Measurements from ENCODE around the gene MGAT4B. TPM values are rescaled to one million over a fixed set of nuclear protein-coding genes. Genes with fewer than 3 reads are reported as not detected.

Gene MGAT4B
- total and polyA plus RNA-seq, 2 of the 13 experiments (the other 11 are each of a cell fraction or from before 2014, with no cell fraction given) = 93.5 to 130 TPM

GRCh38 chr5:179820483-179821297 is 14.0 kb upstream of the MGAT4B start, which contains the start of gene SQSTM1 (continued):
- TF ChIP-seq, protein P1, sequence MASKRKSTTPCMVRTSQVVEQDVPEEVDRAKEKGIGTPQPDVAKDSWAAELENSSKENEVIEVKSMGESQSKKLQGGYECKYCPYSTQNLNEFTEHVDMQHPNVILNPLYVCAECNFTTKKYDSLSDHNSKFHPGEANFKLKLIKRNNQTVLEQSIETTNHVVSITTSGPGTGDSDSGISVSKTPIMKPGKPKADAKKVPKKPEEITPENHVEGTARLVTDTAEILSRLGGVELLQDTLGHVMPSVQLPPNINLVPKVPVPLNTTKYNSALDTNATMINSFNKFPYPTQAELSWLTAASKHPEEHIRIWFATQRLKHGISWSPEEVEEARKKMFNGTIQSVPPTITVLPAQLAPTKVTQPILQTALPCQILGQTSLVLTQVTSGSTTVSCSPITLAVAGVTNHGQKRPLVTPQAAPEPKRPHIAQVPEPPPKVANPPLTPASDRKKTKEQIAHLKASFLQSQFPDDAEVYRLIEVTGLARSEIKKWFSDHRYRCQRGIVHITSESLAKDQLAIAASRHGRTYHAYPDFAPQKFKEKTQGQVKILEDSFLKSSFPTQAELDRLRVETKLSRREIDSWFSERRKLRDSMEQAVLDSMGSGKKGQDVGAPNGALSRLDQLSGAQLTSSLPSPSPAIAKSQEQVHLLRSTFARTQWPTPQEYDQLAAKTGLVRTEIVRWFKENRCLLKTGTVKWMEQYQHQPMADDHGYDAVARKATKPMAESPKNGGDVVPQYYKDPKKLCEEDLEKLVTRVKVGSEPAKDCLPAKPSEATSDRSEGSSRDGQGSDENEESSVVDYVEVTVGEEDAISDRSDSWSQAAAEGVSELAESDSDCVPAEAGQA (IDR thresholded peaks at IDR 0.05; ENCODE audit: low read depth) = no peak
- TF ChIP-seq, protein P1 (CRISPR knock-in tag; IDR thresholded peaks at IDR 0.05; ENCODE audit: borderline replicate concordance) = no peak
- TF ChIP-seq MZF1 (CRISPR knock-in tag; IDR thresholded peaks at IDR 0.05; ENCODE audit: borderline replicate concordance) (no peak), XRCC5 (optimal IDR thresholded peaks at IDR 0.05; ENCODE audit: low read length) (no peak), GATA4 (IDR thresholded peaks at IDR 0.05; ENCODE audit: borderline replicate concordance, low read depth) (peak; percentile 86), TARDBP (CRISPR knock-in tag; IDR thresholded peaks at IDR 0.05) (peak; percentile 10; the same call in 1 of the 2 replicates), ZKSCAN5 (CRISPR knock-in tag; IDR thresholded peaks at IDR 0.05) (no peak), ZNF160 (CRISPR knock-in tag; IDR thresholded peaks at IDR 0.05) (peak; percentile 44; the same call in 1 of the 2 replicates), ESRRA (CRISPR knock-in tag; IDR thresholded peaks at IDR 0.05; ENCODE audit: low read depth) (no peak), SIX1 (CRISPR knock-in tag; IDR thresholded peaks at IDR 0.05; ENCODE audit: borderline replicate concordance) (no peak), SRF (IDR thresholded peaks at IDR 0.05; ENCODE audit: low read depth, low read length) (no peak), RFX1 (IDR thresholded peaks at IDR 0.05) (no peak)
- TF ChIP-seq, protein P2, sequence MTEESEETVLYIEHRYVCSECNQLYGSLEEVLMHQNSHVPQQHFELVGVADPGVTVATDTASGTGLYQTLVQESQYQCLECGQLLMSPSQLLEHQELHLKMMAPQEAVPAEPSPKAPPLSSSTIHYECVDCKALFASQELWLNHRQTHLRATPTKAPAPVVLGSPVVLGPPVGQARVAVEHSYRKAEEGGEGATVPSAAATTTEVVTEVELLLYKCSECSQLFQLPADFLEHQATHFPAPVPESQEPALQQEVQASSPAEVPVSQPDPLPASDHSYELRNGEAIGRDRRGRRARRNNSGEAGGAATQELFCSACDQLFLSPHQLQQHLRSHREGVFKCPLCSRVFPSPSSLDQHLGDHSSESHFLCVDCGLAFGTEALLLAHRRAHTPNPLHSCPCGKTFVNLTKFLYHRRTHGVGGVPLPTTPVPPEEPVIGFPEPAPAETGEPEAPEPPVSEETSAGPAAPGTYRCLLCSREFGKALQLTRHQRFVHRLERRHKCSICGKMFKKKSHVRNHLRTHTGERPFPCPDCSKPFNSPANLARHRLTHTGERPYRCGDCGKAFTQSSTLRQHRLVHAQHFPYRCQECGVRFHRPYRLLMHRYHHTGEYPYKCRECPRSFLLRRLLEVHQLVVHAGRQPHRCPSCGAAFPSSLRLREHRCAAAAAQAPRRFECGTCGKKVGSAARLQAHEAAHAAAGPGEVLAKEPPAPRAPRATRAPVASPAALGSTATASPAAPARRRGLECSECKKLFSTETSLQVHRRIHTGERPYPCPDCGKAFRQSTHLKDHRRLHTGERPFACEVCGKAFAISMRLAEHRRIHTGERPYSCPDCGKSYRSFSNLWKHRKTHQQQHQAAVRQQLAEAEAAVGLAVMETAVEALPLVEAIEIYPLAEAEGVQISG (CRISPR knock-in tag; IDR thresholded peaks at IDR 0.05) = peak; percentile 77
- TF ChIP-seq, protein P3, sequence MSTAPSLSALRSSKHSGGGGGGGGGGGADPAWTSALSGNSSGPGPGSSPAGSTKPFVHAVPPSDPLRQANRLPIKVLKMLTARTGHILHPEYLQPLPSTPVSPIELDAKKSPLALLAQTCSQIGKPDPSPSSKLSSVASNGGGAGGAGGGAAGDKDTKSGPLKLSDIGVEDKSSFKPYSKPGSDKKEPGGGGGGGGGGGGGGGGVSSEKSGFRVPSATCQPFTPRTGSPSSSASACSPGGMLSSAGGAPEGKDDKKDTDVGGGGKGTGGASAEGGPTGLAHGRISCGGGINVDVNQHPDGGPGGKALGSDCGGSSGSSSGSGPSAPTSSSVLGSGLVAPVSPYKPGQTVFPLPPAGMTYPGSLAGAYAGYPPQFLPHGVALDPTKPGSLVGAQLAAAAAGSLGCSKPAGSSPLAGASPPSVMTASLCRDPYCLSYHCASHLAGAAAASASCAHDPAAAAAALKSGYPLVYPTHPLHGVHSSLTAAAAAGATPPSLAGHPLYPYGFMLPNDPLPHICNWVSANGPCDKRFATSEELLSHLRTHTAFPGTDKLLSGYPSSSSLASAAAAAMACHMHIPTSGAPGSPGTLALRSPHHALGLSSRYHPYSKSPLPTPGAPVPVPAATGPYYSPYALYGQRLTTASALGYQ (CRISPR knock-in tag; IDR thresholded peaks at IDR 0.05) = no peak
- TF ChIP-seq, protein P4, sequence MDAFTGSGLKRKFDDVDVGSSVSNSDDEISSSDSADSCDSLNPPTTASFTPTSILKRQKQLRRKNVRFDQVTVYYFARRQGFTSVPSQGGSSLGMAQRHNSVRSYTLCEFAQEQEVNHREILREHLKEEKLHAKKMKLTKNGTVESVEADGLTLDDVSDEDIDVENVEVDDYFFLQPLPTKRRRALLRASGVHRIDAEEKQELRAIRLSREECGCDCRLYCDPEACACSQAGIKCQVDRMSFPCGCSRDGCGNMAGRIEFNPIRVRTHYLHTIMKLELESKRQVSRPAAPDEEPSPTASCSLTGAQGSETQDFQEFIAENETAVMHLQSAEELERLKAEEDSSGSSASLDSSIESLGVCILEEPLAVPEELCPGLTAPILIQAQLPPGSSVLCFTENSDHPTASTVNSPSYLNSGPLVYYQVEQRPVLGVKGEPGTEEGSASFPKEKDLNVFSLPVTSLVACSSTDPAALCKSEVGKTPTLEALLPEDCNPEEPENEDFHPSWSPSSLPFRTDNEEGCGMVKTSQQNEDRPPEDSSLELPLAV (CRISPR knock-in tag; conservative IDR thresholded peaks at IDR 0.05; ENCODE audit: low read depth) = 0 out of 2 replicates have a peak, but pooled peaks have one; percentile 71

Measured in HepG2 (cell line).